Amniotic stem cell (primary cell): ENCODE data around the gene TFPI.
"Not testable (repeated sequence)": the region's sequence is repeated elsewhere in the genome, so short reads cannot be mapped to it uniquely, and the experiment has no call there.

Source experiments
- DNase-seq: peaks from one replicate; lab custom pipeline; 2025; lab: John Stamatoyannopoulos, UW

Gene TFPI

GRCh38 chr2:187554011-187554703 is at the start of gene TFPI:
TFPI (minus strand) TSS chr2:187554435; CDS start chr2:187503768, 50,667 bp downstream.
- DNase-seq, result no peak

- no peak for DNase-seq
These were observed 40.6 kb upstream of the TFPI start for GRCh38 chr2:187594801-187595200.

GRCh38 chr2:187593697-187594096 is 39.5 kb upstream of the TFPI start:
- DNase-seq, result no peak

GRCh38 chr2:187593098-187593497 is 38.9 kb upstream of the TFPI start:
- no peak for DNase-seq

- DNase-seq, result no peak
These were observed 35.9 kb upstream of the TFPI start for GRCh38 chr2:187590175-187590574.

- no peak for DNase-seq
These were observed 31.9 kb upstream of the TFPI start for GRCh38 chr2:187586011-187586641.

GRCh38 chr2:187581125-187581896 is 27.1 kb upstream of the TFPI start:
- DNase-seq, result no peak

GRCh38 chr2:187580462-187581124 is 26.4 kb upstream of the TFPI start:
- DNase-seq, result peak; percentile 58

- DNase-seq, result no peak
These were observed 23.1 kb upstream of the TFPI start for GRCh38 chr2:187577310-187577709.

- DNase-seq, result no peak
These were observed 22.7 kb upstream of the TFPI start for GRCh38 chr2:187576906-187577305.

- DNase-seq, result no peak
These were observed 21.5 kb upstream of the TFPI start for GRCh38 chr2:187575751-187576067.

- DNase-seq, result no peak
These were observed 20.9 kb upstream of the TFPI start for GRCh38 chr2:187574969-187575750.

- no peak for DNase-seq
These were observed 19.5 kb upstream of the TFPI start for GRCh38 chr2:187573722-187574121.

- DNase-seq, result not testable (repeated sequence)
These were observed 17.8 kb upstream of the TFPI start for GRCh38 chr2:187571996-187572395.

- no peak for DNase-seq
These were observed 15.3 kb upstream of the TFPI start for GRCh38 chr2:187569571-187569970.

GRCh38 chr2:187569042-187569441 is 14.8 kb upstream of the TFPI start:
- DNase-seq, result no peak

GRCh38 chr2:187567126-187567525 is 12.9 kb upstream of the TFPI start:
- DNase-seq, result no peak

- DNase-seq, result no peak
These were observed 12.5 kb upstream of the TFPI start for GRCh38 chr2:187566712-187567111.

- no peak for DNase-seq
These were observed 12.0 kb upstream of the TFPI start for GRCh38 chr2:187566266-187566665.

- DNase-seq, result not testable (repeated sequence)
These were observed 11.4 kb upstream of the TFPI start for GRCh38 chr2:187565618-187566017.

GRCh38 chr2:187556493-187556892 is 2.3 kb upstream of the TFPI start:
- DNase-seq, result not testable (repeated sequence)

- DNase-seq, result no peak
These were observed 458 bp upstream of the TFPI start for GRCh38 chr2:187554704-187555082.
